GM21526 (cell line): Measurements from ENCODE around the gene PHF12.
"Not testable (repeated sequence)": the region's sequence is repeated elsewhere in the genome, so short reads cannot be mapped to it uniquely, and the experiment has no call there.

ENCODE experiments used
- ATAC-seq: cut with Tn5 transposase; IDR thresholded peaks from one replicate; pipeline ENCODE4 v1.9.1; 2021; ENCODE audit warnings: moderate library complexity; ENCODE audit not compliant: unreplicated experiment, low FRiP score

The PHF12 gene

GRCh38 chr17:28889996-28890395 is 61.3 kb downstream of the PHF12 start:
- no peak for ATAC-seq

DNA sequence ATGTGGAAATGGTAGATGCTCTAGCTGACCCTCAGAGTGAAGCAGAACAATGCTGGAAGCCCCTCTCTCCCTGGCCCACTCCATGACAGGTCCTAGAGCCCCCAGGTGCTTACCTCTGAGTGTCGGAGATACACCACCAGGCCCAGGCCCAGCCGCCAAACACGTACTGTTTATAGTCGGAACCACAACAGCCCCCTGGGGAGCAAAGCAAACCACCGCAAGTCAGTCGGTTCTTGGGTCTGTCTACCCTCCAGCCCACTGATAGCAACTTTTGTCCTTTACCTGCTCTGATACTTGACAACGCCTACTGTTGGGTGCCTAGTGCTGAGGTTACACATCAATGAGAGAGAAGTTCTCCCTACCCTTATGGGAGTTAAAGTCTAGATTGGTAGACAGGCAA is 62.5 kb downstream of the PHF12 start:
- no peak for ATAC-seq

DNA sequence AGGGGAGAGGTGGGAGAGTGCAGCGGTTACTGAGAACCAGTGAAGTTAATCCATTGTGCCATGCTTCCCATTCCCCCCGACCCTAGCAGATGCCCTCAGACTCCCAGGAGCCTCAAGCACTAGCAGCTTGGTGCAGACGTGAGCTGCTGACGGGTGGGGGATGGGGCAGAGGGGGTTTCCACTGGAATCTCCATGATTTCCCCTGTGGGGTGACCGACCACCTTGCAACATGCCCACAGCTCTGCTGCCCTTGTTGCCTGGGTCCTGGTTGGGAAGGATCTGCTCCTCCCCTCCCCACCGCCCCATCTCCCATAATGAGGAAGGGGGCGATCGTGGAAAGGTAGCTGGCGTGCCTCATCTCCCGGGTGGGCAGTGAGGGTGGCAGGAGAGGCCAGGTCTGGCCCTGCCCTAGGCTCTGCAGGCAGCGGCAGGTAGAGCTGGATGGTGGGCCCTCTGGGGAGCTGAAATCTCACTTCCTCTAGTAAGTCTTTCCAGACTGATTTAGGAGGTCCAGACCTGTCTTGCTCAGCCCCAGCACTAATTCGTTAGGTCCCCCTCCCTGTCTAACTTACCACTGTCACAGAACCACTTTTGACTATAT is 63.3 kb downstream of the PHF12 start:
- ATAC-seq = no peak

DNA sequence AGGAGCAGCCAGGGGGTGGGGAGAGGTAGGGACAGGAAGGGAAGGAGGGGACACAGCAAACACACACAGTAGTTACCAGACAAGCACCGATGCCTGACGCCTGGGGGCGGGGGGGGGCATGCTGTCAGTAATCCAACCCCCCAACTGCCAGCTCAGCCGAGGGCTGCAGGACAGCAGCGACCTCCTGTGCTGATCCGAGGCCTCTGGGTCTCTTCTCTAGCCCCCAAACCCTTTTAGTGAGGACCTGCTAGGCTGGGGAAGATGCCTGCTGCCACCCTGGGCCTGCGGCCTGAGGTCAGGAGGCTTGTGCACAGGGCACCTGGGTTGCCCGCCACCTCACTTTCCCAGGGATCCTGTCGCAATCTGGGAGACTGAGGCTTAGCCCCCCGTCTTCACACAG is 65.4 kb downstream of the PHF12 start:
- ATAC-seq = no peak

DNA sequence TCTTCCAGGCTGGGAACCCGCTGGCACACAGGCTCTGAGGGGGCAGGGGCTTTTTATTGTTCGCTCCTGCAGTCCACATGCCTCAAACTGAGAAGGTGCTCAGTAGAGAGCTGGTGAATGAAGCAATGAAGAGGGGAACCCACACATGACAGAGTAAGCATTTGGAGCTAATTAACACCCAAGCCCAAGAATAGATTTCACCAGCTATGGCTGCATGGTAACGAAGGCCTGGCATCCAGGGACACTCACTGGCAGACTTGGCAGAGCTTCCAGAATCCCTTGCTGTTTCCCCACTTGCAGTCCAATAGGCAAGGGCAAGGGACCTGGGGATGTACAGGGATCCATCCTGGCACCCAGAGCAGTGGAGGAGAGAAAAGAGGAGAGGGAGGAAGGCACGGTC is 66.0 kb downstream of the PHF12 start:
- no peak for ATAC-seq

DNA sequence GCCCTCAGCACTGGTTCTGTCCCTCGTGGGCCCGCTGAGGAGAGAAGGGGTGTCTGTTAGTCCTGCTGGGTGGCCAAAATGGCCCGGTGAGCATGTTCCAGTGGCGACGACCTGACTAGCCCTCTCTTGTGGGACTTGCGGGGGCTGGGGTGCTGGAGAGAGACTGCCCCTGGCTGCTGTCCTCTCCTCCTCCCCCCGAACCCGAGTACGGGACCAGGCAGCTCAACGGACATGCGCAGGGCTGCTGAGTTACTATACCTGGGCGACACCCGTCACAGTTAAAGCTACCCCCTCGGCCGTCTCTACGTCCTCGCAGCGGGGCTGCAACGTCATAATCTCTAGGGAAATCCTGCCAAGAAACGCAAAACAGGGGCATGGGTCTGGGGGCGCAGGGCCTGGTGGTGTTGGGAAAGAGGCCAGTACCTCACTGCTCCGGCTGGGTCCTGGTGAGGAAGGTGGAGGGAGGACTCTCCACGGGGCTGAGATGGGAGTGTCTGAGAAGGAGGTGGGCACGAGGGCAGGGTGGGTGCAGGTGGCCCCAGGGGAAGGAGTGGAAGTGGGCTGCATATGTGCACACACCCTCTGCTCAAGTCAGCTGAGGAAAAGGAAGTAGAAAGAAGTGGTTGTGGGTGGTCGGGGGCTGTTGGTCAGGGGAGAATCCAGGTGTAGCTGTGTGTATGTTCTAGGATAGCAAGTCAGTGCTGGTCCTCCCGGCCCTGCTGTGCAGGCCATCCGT is 67.2 kb downstream of the PHF12 start:
- ATAC-seq = no peak

- no peak for ATAC-seq
Measured at GRCh38 chr17:28882154-28882895, 69.0 kb downstream of the PHF12 start.

- ATAC-seq = no peak
Measured at GRCh38 chr17:28881533-28882056, 69.7 kb downstream of the PHF12 start.

- ATAC-seq = no peak
Measured at GRCh38 chr17:28880572-28880945, 70.8 kb downstream of the PHF12 start.

DNA sequence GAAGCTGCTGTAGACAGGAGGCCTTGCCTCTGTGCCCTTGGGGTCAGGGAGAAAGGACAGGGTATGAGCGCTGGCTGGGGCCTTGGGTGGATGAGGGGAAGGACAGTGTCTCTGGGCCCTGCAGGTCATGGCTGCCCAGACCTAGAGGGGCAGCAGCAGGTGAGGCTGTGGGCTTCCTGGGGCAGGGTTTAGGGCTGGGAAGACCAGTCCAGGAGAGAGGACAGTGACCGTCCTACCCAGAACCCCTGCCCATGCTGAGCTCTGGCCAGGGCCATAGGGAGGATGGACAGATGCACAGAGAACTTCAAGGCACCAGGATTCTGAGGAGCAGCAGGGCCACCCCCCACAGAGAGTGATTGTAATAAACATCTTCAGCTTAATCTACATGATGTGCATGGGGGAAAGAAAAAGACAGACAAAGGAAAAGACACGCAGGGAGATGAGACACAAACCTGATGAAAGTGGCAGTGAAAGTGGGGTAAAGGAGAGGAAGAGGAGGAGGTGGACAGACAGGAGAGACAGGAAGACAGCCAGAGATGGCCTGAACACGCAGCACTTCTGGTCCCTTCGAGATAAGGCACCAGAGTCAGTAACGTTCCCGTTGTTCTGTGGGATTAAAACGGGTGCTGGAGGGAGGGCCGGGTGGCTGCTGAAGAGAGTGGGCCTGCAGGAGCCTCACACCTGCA is 71.3 kb downstream of the PHF12 start:
- no peak for ATAC-seq

GRCh38 chr17:28878981-28879380 is 72.3 kb downstream of the PHF12 start:
- ATAC-seq = no peak

DNA sequence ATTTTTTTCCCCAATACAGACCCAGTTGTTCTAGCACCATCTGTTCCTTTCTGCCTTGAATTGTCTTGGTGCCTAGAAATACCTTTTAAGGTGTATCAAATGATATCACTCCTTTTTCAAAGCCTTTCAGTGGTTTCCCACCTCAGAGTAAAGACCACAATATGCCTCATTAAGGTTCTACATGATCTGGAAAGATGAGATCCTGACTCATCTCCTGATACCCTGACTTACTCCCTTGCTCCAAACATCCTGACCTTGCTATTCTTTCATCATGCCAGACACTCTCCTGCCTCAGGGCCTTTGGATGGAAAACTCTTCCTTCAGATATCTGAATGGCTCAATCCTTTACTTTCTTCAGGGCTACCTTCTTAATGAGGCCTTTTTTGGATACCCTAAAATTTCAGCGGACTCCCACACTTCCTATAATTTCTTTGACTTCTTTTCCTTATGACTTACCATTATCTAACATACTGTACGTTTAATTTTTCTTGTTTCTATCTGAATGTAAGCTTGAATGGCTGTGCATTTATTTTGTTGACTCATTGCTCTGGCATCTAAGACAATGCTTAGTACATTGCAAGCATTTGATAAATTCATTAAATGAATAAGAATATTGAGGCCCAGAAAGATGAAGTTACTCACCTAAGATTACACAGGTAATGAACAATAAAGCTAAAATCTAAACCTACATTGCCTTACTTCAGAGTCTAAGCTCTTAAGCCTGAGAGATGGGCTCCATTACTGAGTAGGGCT is 73.0 kb downstream of the PHF12 start:
- ATAC-seq = no peak

GRCh38 chr17:28877150-28877711 is 74.1 kb downstream of the PHF12 start:
- ATAC-seq = not testable (repeated sequence)

DNA sequence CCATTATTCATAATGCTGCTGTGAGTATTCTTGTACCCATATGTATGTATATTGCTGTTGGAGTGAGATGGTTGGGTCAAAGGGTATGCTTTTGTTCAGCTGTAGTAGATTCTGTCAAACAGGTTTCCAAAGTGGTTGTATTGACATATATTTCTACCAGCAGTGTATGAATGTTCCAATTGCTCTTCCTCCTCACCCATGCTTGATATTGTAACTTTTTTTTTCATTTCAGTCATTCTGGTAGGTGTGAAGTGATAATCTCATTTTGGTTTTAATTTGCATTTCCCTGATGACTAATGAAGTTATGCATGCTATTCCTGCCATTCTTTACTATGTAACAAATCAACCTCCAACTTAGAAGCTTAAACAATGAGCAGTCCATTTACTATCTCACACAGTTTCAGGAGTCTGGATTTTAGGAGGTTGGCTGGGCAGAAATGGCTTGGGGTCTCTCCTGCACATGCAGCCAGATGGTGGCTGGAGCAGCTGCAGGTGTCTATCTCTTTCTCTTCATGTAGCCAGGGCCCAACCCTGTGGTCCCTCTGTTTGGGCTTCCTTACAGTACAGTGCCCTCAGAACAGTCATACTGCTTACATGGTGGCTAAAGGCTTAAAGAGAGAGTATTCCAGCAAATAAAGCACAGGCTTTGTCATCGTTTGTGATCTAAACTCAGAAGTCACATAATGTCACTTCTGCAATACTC is 75.3 kb downstream of the PHF12 start:
- no peak for ATAC-seq

DNA sequence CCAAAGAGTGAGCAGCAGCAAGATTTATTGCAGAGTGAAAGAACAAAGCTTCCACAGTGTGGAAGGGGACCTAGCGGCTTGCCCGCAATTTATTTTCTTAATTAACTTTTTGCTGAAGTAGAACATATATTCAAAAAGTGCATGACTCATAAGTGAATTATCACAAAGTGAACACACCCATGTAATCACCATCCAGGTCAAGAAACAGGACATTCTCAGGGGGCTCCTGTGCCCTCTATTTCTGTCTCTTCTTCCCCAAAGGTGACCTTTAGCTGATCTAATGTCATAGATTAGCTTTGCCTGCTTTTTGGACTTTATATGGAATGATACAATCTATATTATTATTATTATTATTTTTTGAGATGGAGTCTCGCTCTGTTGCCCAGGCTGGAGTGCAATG is 76.6 kb downstream of the PHF12 start:
- ATAC-seq = no peak

- ATAC-seq = no peak
Measured at GRCh38 chr17:28873839-28874238, 77.5 kb downstream of the PHF12 start.

DNA sequence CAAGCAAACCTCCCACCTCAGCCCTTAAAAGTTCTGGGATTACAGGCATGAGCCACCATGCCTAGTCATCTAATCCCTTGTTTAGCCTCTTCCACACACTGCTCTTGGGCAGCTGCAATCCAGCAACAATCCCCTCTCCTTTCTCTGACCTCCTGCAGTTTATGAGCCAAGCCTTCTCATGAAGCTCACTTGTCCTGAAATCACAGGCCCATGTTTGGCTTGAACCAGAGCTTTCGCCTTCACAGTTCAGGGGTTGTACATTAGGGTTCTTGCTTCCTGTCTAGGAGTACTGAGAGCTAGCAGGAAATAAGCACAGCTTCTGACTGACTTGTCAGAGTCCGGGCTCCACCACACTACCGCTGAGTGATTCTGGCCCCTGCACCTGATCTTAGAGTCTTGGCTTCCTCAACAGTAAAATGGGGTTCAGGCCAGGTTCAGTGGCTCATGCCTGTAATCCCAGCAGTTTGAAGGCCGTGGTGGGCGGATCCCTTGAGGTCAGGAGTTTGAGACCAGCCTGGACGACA is 80.2 kb downstream of the PHF12 start:
- ATAC-seq = peak; percentile 84

DNA sequence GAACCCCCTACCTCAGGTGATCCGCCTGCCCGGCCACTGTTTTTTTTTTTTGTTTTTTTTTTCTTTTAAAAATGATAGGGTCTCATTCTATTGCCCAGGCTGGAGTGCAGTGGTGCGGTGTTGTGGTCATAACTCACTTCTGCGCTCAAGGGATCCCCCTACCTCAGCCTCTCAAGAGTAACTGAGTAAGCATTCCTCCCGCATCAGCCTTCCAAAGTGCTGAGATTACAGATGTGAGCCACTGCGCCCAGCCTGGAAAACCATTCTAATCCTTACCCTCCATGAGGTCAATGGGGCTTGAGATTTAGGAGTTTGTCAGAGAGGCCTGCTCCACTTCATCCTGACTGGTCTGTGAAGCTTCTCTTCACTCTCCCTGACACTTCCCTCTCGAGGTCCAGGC is 84.0 kb downstream of the PHF12 start:
- no peak for ATAC-seq
